Colonic mucosa (tissue), 4 donors: ENCODE results near the gene ACAA2. TPM values are rescaled to one million over a fixed set of nuclear protein-coding genes. Genes with fewer than 3 reads are reported as not detected.
A peak's percentile ranks its signal among the peaks of the same experiment; 100 is the strongest.
"Not testable (repeated sequence)": the region's sequence is repeated elsewhere in the genome, so short reads cannot be mapped to it uniquely, and the experiment has no call there.

ENCODE experiments used
- DNase-seq: peaks from one replicate; pipeline ENCODE4 v3.0.0-alpha.2; 2020
- H3K27ac ChIP-seq: fragments of 200-600 bp; one replicate; pipeline ENCODE4 v1.8.0; 2021
- H3K27me3 ChIP-seq: fragments of 200-600 bp; one replicate; pipeline ENCODE4 v1.8.0; 2021
- H3K36me3 ChIP-seq: fragments of 200-600 bp; one replicate; pipeline ENCODE4 v1.8.0; 2021
- H3K4me1 ChIP-seq: fragments of 200-600 bp; one replicate; pipeline ENCODE4 v1.8.0; 2021; ENCODE audit warnings: mild to moderate bottlenecking
- H3K4me3 ChIP-seq: fragments of 200-600 bp; one replicate; pipeline ENCODE4 v1.8.0; 2021
- H3K9ac ChIP-seq, 2 donors: one replicate each; pipeline ENCODE4 v1.7.0; 2013; ENCODE audit warnings: control low read depth in 2 of 2, low read depth in 2 of 2, low read length in 2 of 2
- H3K9me3 ChIP-seq: fragments of 200-600 bp; one replicate; pipeline ENCODE4 v1.8.0; 2021
- CTCF ChIP-seq: fragments of 200-600 bp; IDR thresholded peaks from one replicate; pipeline ENCODE4 v1.8.0; 2022; ENCODE audit warnings: antibody characterized with exemption, mild to moderate bottlenecking
- intact Hi-C: fragments of 100-400 bp; cut with DNase I; formaldehyde crosslinking; loops from one replicate; pipeline ENCODE4 v1.14.1; 2022
- total RNA-seq, 2 donors: library from RNA; stranded (reverse); fragmentation: NEBNext Ultra II Directional in 1 of 2; extraction: Animal tissue kit (Norgen Biotek cat#: 25700) in 1 of 2; gene quantifications; one replicate each; pipeline ENCODE4 v1.2.1, GENCODE V29; 2021
- donor health status: healthy.
- donor health status: DM: no; HTN: no; CAD: no.
- donor health status: DM: no; HTN: no; CAD: no.

The ACAA2 gene
- total RNA-seq, 2 donors from 2014 or later = 152 to 276 TPM

- no peak for TF ChIP-seq CTCF
- H3K27me3 ChIP-seq = no peaks in the 10 kb centered on the region
- no peak overlapping the region for H3K9ac ChIP-seq
- no peak overlapping the region for H3K27ac ChIP-seq
- H3K9me3 ChIP-seq = no peaks in the 10 kb centered on the region
- intact Hi-C loops = no loop called here
- DNase-seq = no peak
- no peaks in the 10 kb centered on the region for H3K4me1 ChIP-seq
- peaks cover 6% of the 10 kb centered on the region for H3K36me3 ChIP-seq
- no peak overlapping the region for H3K4me3 ChIP-seq
Observed at GRCh38 chr18:49795612-49796552, 17.5 kb downstream of the ACAA2 start.

- intact Hi-C loops = no loop called here
- Histone ChIP-seq H3K27ac (no peak overlapping the region), H3K9me3 (no peaks in the 10 kb centered on the region), H3K4me1 (no peaks in the 10 kb centered on the region), H3K27me3 (no peaks in the 10 kb centered on the region), H3K4me3 (no peak overlapping the region), H3K9ac (no peak overlapping the region), H3K36me3 (peaks cover 6% of the 10 kb centered on the region)
- no peak for DNase-seq
- no peak for TF ChIP-seq CTCF
Observed at GRCh38 chr18:49794743-49795142, 18.6 kb downstream of the ACAA2 start.

- H3K4me3 ChIP-seq, H3K27me3 ChIP-seq, H3K36me3 ChIP-seq, H3K27ac ChIP-seq, intact Hi-C loops, H3K9ac ChIP-seq, DNase-seq, H3K4me1 ChIP-seq, H3K9me3 ChIP-seq: not testable (repeated sequence)
Observed at GRCh38 chr18:49789560-49790134, 23.7 kb downstream of the ACAA2 start.

GRCh38 chr18:49788327-49788898, 24.9 kb downstream of the ACAA2 start:
- Histone ChIP-seq H3K4me1 (peaks cover 6% of the 10 kb centered on the region), H3K27me3 (no peaks in the 10 kb centered on the region), H3K4me3 (no peak overlapping the region), H3K9me3 (no peaks in the 10 kb centered on the region), H3K9ac (no peak overlapping the region), H3K27ac (peak overlapping the region; percentile 24), H3K36me3 (peaks cover 6% of the 10 kb centered on the region)
- intact Hi-C loops = no loop called here
- DNase-seq = no peak
- no peak for TF ChIP-seq CTCF

- no peaks in the 10 kb centered on the region for H3K27me3 ChIP-seq
- DNase-seq = no peak
- no peak overlapping the region for H3K27ac ChIP-seq
- peaks cover 6% of the 10 kb centered on the region for H3K4me1 ChIP-seq
- no peak overlapping the region for H3K9ac ChIP-seq
- H3K9me3 ChIP-seq = no peaks in the 10 kb centered on the region
- intact Hi-C loops = no loop called here
- no peak for TF ChIP-seq CTCF
- peaks cover under 1% of the 10 kb centered on the region for H3K36me3 ChIP-seq
- H3K4me3 ChIP-seq = no peak overlapping the region
Observed at GRCh38 chr18:49786019-49786720, 27.2 kb downstream of the ACAA2 start.
